Ovary (tissue), 3 donors: Measurements from ENCODE around the gene SPRY1.

ENCODE experiments used
- CTCF ChIP-seq, 3 donors: fragments of 450-650 bp in 2 of 3; fragments of 200-600 bp in 1 of 3; IDR thresholded peaks; one replicate each; pipeline versions ENCODE4 v1.5.1 to v1.8.0; 2016 to 2022; ENCODE audit warnings: antibody characterized with exemption in 3 of 3, mild to moderate bottlenecking in 1 of 3
- EP300 ChIP-seq: sonication (generic); formaldehyde crosslinking; IDR thresholded peaks from one replicate; pipeline ENCODE4 v1.6.1; 2017; ENCODE audit warnings: antibody characterized with exemption
- POLR2A ChIP-seq: fragments of 450-650 bp; IDR thresholded peaks from one replicate; pipeline ENCODE4 v1.6.1; 2017; ENCODE audit warnings: antibody characterized with exemption, mild to moderate bottlenecking, moderate library complexity
- donor health status: DM: no; HTN: no; CAD: no.

GRCh38 chr4:123415576-123415975 is 19.0 kb downstream of the SPRY1 start:
- TF ChIP-seq CTCF (IDR thresholded peaks at IDR 0.05): no peak
- TF ChIP-seq POLR2A: no peak
- TF ChIP-seq EP300: no peak
